Hematopoietic multipotent progenitor cell treated with erythropoietin and hydrocortisone succinate and interleukin-3 and kit ligand, for 4 days (in vitro differentiated cells): ENCODE results near the gene ZC3HAV1.

ENCODE experiments used
- DNase-seq: peaks from one replicate; pipeline ENCODE4 v3.0.0-alpha.2; 2015

The ZC3HAV1 gene

GRCh38 chr7:139011373-139011772, 98.1 kb downstream of the ZC3HAV1 start:
- DNase-seq: no peak

GRCh38 chr7:139004321-139005090, 105.0 kb downstream of the ZC3HAV1 start:
- DNase-seq: no peak

GRCh38 chr7:138999414-138999813, 110.1 kb downstream of the ZC3HAV1 start:
- DNase-seq: no peak
